Measurements from ENCODE around the gene CD84. TPM values are rescaled to one million over a fixed set of nuclear protein-coding genes. Genes with fewer than 3 reads are reported as not detected.
"Not testable (repeated sequence)": the region's sequence is repeated elsewhere in the genome, so short reads cannot be mapped to it uniquely, and the experiment has no call there.

Gene CD84
- total and polyA plus RNA-seq, 4 experiments from 2014 or later = 15.9 to 98.9 (median 65.6) TPM

DNA sequence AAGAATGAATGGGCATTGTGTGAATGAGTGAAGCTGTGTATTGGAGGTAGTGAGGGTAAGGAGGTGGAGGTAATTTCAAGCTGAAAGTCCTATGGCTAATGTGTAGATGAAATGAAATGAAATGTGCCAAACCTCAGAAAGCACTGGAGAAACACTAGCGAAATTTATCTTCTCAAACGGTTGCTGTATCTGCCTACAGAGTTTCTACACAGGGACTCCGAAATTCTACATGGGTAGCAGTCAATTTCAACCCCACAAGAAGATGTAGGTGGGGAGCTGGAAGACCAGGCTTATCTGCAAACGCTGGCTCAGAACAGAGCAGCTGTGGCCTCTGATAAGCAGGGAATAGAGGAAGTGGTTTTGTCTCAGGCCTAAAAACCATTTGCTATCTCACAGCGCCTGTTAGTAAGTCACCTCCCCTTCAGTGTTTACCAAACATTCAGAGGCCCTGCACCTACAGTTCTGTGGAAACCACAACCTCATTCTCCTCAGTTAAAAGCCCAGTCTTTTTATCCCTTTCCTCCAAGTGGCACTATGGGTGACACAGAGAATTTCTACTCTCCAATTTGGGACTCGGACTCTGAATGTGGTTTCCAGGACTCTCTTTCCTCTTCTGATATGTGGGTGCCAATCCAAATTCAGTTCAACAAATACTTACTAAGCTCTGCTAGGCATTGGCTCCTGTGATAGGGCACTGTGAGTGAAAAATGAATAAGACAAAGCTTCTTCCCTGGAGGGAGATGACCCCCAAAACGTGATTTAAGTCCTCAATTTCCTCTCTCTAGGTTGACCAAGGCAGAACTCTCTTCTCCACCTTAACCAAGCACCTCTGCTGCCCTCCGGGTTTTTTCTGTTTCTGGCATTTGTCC is 39.1 kb downstream of the CD84 start:
- ChIA-PET CTCF (ENCODE audit: partially characterized antibody) (interaction anchor here (0.8 to 8.5 kb wide), 20 partner anchors 9 to 135 kb away, joined by 3 to 133 read pairs (median 6); partner anchors contain the start of gene SLAMF6), POLR2A (ENCODE audit: partially characterized antibody) (interaction anchor here (0.6 to 6.6 kb wide), 37 partner anchors 10 to 228 kb away, joined by 3 to 92 read pairs (median 5); partner anchors contain the start of genes CD84 and SLAMF6)
- H3K27me3 Mint-ChIP-seq = no peaks in the 10 kb centered on the region
- H3K36me3 Mint-ChIP-seq = peaks cover 10 to 13% of the 10 kb centered on the region in 2 donors
- Histone ChIP-seq H3K36me3 (ENCODE audit: insufficient read depth, low read length) (no peaks in the 10 kb centered on the region), H3K9me3 (ENCODE audit: control insufficient read depth in 1 of 2, low read length in 2 of 2) (peaks cover 0 to 2% of the 10 kb centered on the region in 2 donors), H3K27me3 (ENCODE audit: insufficient read depth, low read length) (no peaks in the 10 kb centered on the region), H3K4me1 (ENCODE audit: insufficient read depth, low read length) (peaks cover 65% of the 10 kb centered on the region), H3K27ac (ENCODE audit: low read depth, low read length) (peak overlapping the region; percentile 51), H3K4me3 (ENCODE audit: low read length in 2 of 2) (peak overlapping the region in 1 of 2 donors; percentile 3)
- H3K4me1 Mint-ChIP-seq = peaks cover 46 to 67% (median 55%) of the 10 kb centered on the region in 4 donors
- peak overlapping the region; percentile 87 to 94 (median 92) for H3K27ac Mint-ChIP-seq
- peaks cover 0 to 16% (median 9%) of the 10 kb centered on the region in 8 donors for H3K9me3 Mint-ChIP-seq
- H3K4me3 Mint-ChIP-seq = peak overlapping the region; percentile 36 to 90 (median 81)
- intact Hi-C loops (cut with micrococcal nuclease) = loop anchor here (1.0 to 5.0 kb wide), 6 partner anchors 17 to 137 kb away; partner anchors contain the start of gene SLAMF6
- DNase-seq = peak; percentile 72 to 83 (median 75)

DNA sequence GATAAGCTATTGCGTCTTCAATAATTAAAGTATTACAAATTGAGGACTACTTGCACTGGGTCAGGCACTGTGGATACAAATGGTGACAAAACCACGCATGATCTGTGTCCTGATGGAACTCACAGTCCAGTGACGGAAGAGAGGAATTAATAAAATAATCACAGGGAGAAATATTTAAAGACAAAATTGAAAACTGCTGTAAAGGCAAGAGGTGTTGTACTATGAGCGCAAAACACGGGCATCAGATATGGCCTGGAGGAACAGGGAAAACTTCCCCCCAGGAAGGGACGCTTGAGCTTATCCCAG is 39.7 kb downstream of the CD84 start:
- Mint-ChIP-seq H3K27me3 (no peaks in the 10 kb centered on the region), H3K36me3 (peaks cover 7 to 11% of the 10 kb centered on the region in 2 donors), H3K4me1 (peaks cover 40 to 61% (median 50%) of the 10 kb centered on the region in 4 donors), H3K27ac (peak overlapping the region; percentile 87 to 94 (median 92)), H3K9me3 (peaks cover 0 to 22% (median 13%) of the 10 kb centered on the region in 8 donors), H3K4me3 (peak overlapping the region; percentile 36 to 90 (median 81))
- Histone ChIP-seq H3K4me1 (ENCODE audit: insufficient read depth, low read length) (peaks cover 60% of the 10 kb centered on the region), H3K27me3 (ENCODE audit: insufficient read depth, low read length) (no peaks in the 10 kb centered on the region), H3K4me3 (ENCODE audit: low read length in 2 of 2) (peak overlapping the region in 1 of 2 donors; percentile 3), H3K36me3 (ENCODE audit: insufficient read depth, low read length) (no peaks in the 10 kb centered on the region), H3K9me3 (ENCODE audit: control insufficient read depth in 1 of 2, low read length in 2 of 2) (peaks cover 0 to 4% of the 10 kb centered on the region in 2 donors), H3K27ac (ENCODE audit: low read depth, low read length) (peak overlapping the region; percentile 51)
- intact Hi-C loops (cut with micrococcal nuclease) = no loop called here
- no peak for DNase-seq
- ChIA-PET POLR2A (ENCODE audit: partially characterized antibody) (interaction anchor here (0.9 to 6.6 kb wide), 23 partner anchors 10 to 169 kb away, joined by 3 to 92 read pairs (median 6); partner anchors contain the start of genes CD84 and SLAMF6), CTCF (ENCODE audit: partially characterized antibody) (interaction anchor here (0.9 to 8.5 kb wide), 13 partner anchors 13 to 135 kb away, joined by 3 to 133 read pairs (median 8); partner anchors contain the start of gene SLAMF6)

- H3K4me3 ChIP-seq (ENCODE audit: low read length in 2 of 2) = no peak overlapping the region
- H3K27ac Mint-ChIP-seq = peak overlapping the region; percentile 61 to 93 (median 91)
- no peak for DNase-seq
- CTCF ChIA-PET (ENCODE audit: partially characterized antibody) = interaction anchor here (0.9 to 8.5 kb wide), 11 partner anchors 9 to 110 kb away, joined by 3 to 133 read pairs (median 9); partner anchors contain the start of gene SLAMF6
- no peaks in the 10 kb centered on the region for H3K27me3 ChIP-seq (ENCODE audit: insufficient read depth, low read length)
- H3K27me3 Mint-ChIP-seq = no peaks in the 10 kb centered on the region
- peak overlapping the region; percentile 51 for H3K27ac ChIP-seq (ENCODE audit: low read depth, low read length)
- POLR2A ChIA-PET (ENCODE audit: partially characterized antibody) = interaction anchor here (0.7 to 6.6 kb wide), 16 partner anchors 10 to 223 kb away, joined by 3 to 92 read pairs (median 8); partner anchors contain the start of genes CD84 and SLAMF6
- peaks cover 39 to 56% (median 47%) of the 10 kb centered on the region in 4 donors for H3K4me1 Mint-ChIP-seq
- peak overlapping the region in 6 of 8 donors; percentile 36 to 82 (median 69) for H3K4me3 Mint-ChIP-seq
- no peaks in the 10 kb centered on the region for H3K36me3 ChIP-seq (ENCODE audit: insufficient read depth, low read length)
- H3K9me3 Mint-ChIP-seq = peaks cover 0 to 26% (median 15%) of the 10 kb centered on the region in 8 donors
- peaks cover 0 to 4% of the 10 kb centered on the region in 2 donors for H3K9me3 ChIP-seq (ENCODE audit: control insufficient read depth in 1 of 2, low read length in 2 of 2)
- peaks cover 54% of the 10 kb centered on the region for H3K4me1 ChIP-seq (ENCODE audit: insufficient read depth, low read length)
- peaks cover 7 to 11% of the 10 kb centered on the region in 2 donors for H3K36me3 Mint-ChIP-seq
- intact Hi-C loops (cut with micrococcal nuclease) = no loop called here
These were observed 40.2 kb downstream of the CD84 start for GRCh38 chr1:160538985-160539651.

GRCh38 chr1:160537714-160538665 is 41.3 kb downstream of the CD84 start:
- Mint-ChIP-seq H3K4me1 (peaks cover 35 to 50% (median 41%) of the 10 kb centered on the region in 4 donors), H3K36me3 (peaks cover 7 to 11% of the 10 kb centered on the region in 2 donors), H3K27ac (no peak overlapping the region), H3K9me3 (peaks cover 0 to 31% (median 17%) of the 10 kb centered on the region in 8 donors), H3K27me3 (no peaks in the 10 kb centered on the region), H3K4me3 (no peak overlapping the region)
- peaks cover 0 to 4% of the 10 kb centered on the region in 2 donors for H3K9me3 ChIP-seq (ENCODE audit: control insufficient read depth in 1 of 2, low read length in 2 of 2)
- POLR2A ChIA-PET (ENCODE audit: partially characterized antibody) = interaction anchor here (1.4 to 4.2 kb wide), 3 partner anchors 15 to 110 kb away, joined by 3 to 46 read pairs (median 4); partner anchors contain the start of gene SLAMF6
- CTCF ChIA-PET (ENCODE audit: partially characterized antibody) = interaction anchor here (1.2 kb wide), 1 partner anchor 8 kb away, joined by 3 read pairs; no protein-coding TSS in a partner anchor
- H3K4me3 ChIP-seq (ENCODE audit: low read length in 2 of 2) = no peak overlapping the region
- intact Hi-C loops (cut with micrococcal nuclease) = no loop called here
- peaks cover 49% of the 10 kb centered on the region for H3K4me1 ChIP-seq (ENCODE audit: insufficient read depth, low read length)
- DNase-seq = no peak
- no peak overlapping the region for H3K27ac ChIP-seq (ENCODE audit: low read depth, low read length)
- H3K27me3 ChIP-seq (ENCODE audit: insufficient read depth, low read length) = no peaks in the 10 kb centered on the region
- H3K36me3 ChIP-seq (ENCODE audit: insufficient read depth, low read length) = no peaks in the 10 kb centered on the region

DNA sequence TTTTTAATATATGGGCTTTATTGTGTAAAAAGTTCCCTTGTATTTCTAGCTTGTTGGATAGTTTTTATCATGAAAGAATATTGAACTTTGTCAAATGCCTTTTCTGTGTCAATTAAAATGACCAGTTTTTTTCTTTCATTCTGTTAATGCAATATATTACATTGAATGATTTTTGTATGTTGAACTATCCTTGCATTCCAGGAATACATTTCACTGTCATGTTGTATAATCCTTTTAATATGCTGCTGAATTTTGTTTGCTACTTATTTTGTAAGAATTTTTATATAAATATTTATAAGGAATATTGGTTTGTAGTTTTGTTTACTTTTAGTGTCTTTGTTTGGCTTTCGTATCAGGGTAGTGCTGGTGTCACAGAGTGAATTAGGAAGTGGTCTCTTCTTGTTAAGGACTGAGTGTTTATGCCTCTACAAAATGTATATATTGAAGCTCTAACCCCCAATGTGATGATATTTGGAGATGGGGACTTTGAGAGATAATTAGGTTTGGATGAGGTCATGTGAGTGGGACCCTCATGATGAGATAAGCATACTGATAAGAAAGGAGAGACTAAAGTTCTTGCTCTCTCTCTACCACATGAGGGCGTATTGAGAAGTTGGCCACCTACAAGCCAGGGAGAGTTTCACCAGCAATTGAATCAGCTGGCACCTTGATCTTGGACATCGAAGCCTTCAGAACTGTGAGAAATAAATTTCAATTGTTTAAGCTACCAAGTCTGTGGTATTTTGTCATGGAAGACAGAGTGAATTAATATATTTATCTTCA is 44.3 kb downstream of the CD84 start:
- Histone ChIP-seq H3K27me3 (ENCODE audit: insufficient read depth, low read length) (no peaks in the 10 kb centered on the region), H3K27ac (ENCODE audit: low read depth, low read length) (no peak overlapping the region), H3K36me3 (ENCODE audit: insufficient read depth, low read length) (no peaks in the 10 kb centered on the region), H3K9me3 (ENCODE audit: control insufficient read depth in 1 of 2, low read length in 2 of 2) (peaks cover 0 to 4% of the 10 kb centered on the region in 2 donors), H3K4me3 (ENCODE audit: low read length in 2 of 2) (no peak overlapping the region), H3K4me1 (ENCODE audit: insufficient read depth, low read length) (peaks cover 25% of the 10 kb centered on the region)
- peak overlapping the region in 1 of 8 donors; percentile 54 for H3K4me3 Mint-ChIP-seq
- peaks cover 14 to 28% (median 19%) of the 10 kb centered on the region in 4 donors for H3K4me1 Mint-ChIP-seq
- no peak for DNase-seq
- H3K27ac Mint-ChIP-seq = no peak overlapping the region
- H3K27me3 Mint-ChIP-seq = no peaks in the 10 kb centered on the region
- intact Hi-C loops (cut with micrococcal nuclease) = no loop called here
- ChIA-PET POLR2A (ENCODE audit: partially characterized antibody) (interaction anchor here (0.8 to 1.0 kb wide), 3 partner anchors 12 to 149 kb away, joined by 3 to 4 read pairs (median 3); partner anchors contain the start of gene SLAMF6), CTCF (ENCODE audit: partially characterized antibody) (interaction anchor here (0.6 to 1.9 kb wide), 5 partner anchors 9 to 128 kb away, joined by 3 to 7 read pairs (median 3); partner anchors contain the start of gene SLAMF6)
- H3K36me3 Mint-ChIP-seq = peaks cover 7 to 11% of the 10 kb centered on the region in 2 donors
- peaks cover 0 to 36% (median 16%) of the 10 kb centered on the region in 8 donors for H3K9me3 Mint-ChIP-seq

GRCh38 chr1:160532557-160532813 is 46.8 kb downstream of the CD84 start:
- H3K27me3 Mint-ChIP-seq; H3K4me3 ChIP-seq (ENCODE audit: low read length in 2 of 2); H3K4me3 Mint-ChIP-seq; H3K27ac Mint-ChIP-seq; CTCF ChIA-PET (ENCODE audit: partially characterized antibody); intact Hi-C loops (cut with micrococcal nuclease); H3K27ac ChIP-seq (ENCODE audit: low read depth, low read length); POLR2A ChIA-PET (ENCODE audit: partially characterized antibody); H3K9me3 ChIP-seq (ENCODE audit: control insufficient read depth in 1 of 2, low read length in 2 of 2); H3K36me3 ChIP-seq (ENCODE audit: insufficient read depth, low read length); DNase-seq; H3K27me3 ChIP-seq (ENCODE audit: insufficient read depth, low read length): not testable (repeated sequence)
- Mint-ChIP-seq H3K4me1 (peaks cover 9 to 22% (median 18%) of the 10 kb centered on the region in 4 donors), H3K9me3 (peaks cover 0 to 48% (median 29%) of the 10 kb centered on the region in 8 donors), H3K36me3 (peaks cover 8 to 23% of the 10 kb centered on the region in 2 donors)
- peaks cover 12% of the 10 kb centered on the region for H3K4me1 ChIP-seq (ENCODE audit: insufficient read depth, low read length)
